Endothelial cell of umbilical vein (primary cell): ENCODE measurements around the gene FAM219A.

ENCODE experiments used
- EZH2 ChIP-seq: IDR thresholded peaks from 2 replicates; pipeline ENCODE4 v1.6.1; 2012; ENCODE audit warnings: borderline replicate concordance, low read depth, mild to moderate bottlenecking, moderate library complexity, low read length, inconsistent platforms; ENCODE audit not compliant: severe bottlenecking
- FOS ChIP-seq: IDR thresholded peaks from 2 replicates; pipeline ENCODE4 v1.6.1; 2011; ENCODE audit warnings: mild to moderate bottlenecking, low read length, moderate library complexity, borderline replicate concordance; ENCODE audit not compliant: insufficient read depth
- GATA2 ChIP-seq: IDR thresholded peaks from 2 replicates; pipeline ENCODE4 v1.7.0; 2011; ENCODE audit warnings: low read depth, mild to moderate bottlenecking, moderate library complexity, mixed read lengths, low read length; ENCODE audit not compliant: insufficient read length, insufficient read depth
- JUN ChIP-seq: IDR thresholded peaks from 2 replicates; pipeline ENCODE4 v1.6.1; 2011; ENCODE audit warnings: borderline replicate concordance, low read depth; ENCODE audit not compliant: insufficient read length, insufficient read depth
- POLR2A ChIP-seq: IDR thresholded peaks from 2 replicates; pipeline ENCODE4 v1.6.1; 2012; ENCODE audit warnings: low read depth, mild to moderate bottlenecking, control low read depth, low read length
- POLR2AphosphoS5 ChIP-seq: IDR thresholded peaks from 2 replicates; pipeline ENCODE4 v1.6.1; 2012; ENCODE audit warnings: low read depth, mild to moderate bottlenecking, control low read depth, low read length, moderate library complexity; ENCODE audit not compliant: insufficient read depth
- TF ChIP-seq, protein P1 (sequence below), 2 donors: IDR thresholded peaks; 1 replicate in 1 of 2; 2 replicates in 1 of 2; pipeline ENCODE4 v1.5.1; 2011; ENCODE audit warnings: low read length in 2 of 2, mild to moderate bottlenecking in 2 of 2, moderate library complexity in 2 of 2, control low read depth in 1 of 2, inconsistent platforms in 1 of 2, low read depth in 1 of 2; ENCODE audit not compliant: insufficient read depth in 1 of 2; ENCODE audit errors: extremely low read depth in 1 of 2

- TF ChIP-seq, protein P1, sequence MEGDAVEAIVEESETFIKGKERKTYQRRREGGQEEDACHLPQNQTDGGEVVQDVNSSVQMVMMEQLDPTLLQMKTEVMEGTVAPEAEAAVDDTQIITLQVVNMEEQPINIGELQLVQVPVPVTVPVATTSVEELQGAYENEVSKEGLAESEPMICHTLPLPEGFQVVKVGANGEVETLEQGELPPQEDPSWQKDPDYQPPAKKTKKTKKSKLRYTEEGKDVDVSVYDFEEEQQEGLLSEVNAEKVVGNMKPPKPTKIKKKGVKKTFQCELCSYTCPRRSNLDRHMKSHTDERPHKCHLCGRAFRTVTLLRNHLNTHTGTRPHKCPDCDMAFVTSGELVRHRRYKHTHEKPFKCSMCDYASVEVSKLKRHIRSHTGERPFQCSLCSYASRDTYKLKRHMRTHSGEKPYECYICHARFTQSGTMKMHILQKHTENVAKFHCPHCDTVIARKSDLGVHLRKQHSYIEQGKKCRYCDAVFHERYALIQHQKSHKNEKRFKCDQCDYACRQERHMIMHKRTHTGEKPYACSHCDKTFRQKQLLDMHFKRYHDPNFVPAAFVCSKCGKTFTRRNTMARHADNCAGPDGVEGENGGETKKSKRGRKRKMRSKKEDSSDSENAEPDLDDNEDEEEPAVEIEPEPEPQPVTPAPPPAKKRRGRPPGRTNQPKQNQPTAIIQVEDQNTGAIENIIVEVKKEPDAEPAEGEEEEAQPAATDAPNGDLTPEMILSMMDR (IDR thresholded peaks at IDR 0.05; ENCODE audit: extremely low read depth in 1 of 2, insufficient read depth in 1 of 2, low read depth in 1 of 2, low read length in 2 of 2), result no peak
- TF ChIP-seq POLR2AphosphoS5 (no peak), FOS (no peak), EZH2 (no peak), POLR2A (no peak), JUN (no peak), GATA2 (no peak)
Observed at GRCh38 chr9:34502891-34503290, 44.5 kb upstream of the FAM219A start.
